ENCODE measurements around the gene ZNF831.

ZNF831 gene

GRCh38 chr20:59120491-59120890, 43.1 kb upstream of the ZNF831 start:
- Histone ChIP-seq H3K4me2 (ENCODE audit: low read length) (peak overlapping the region; percentile 94), H3F3A (ENCODE audit: control insufficient read depth, insufficient read depth) (peaks cover 20% of the 10 kb centered on the region), H3K79me2 (ENCODE audit: control insufficient read depth, low read length) (peaks cover 21% of the 10 kb centered on the region), H3K9me2 (replicated peaks; ENCODE audit: control insufficient read depth, low read length) (no peaks in the 10 kb centered on the region), H3K9me3 (ENCODE audit: control insufficient read depth, insufficient read depth, low read length) (peaks cover 7% of the 10 kb centered on the region), H3K4me1 (ENCODE audit: control insufficient read depth, low read length) (peaks cover 79% of the 10 kb centered on the region), H3K27me3 (ENCODE audit: control insufficient read depth, low read length) (no peaks in the 10 kb centered on the region), H4K20me1 (ENCODE audit: control insufficient read depth, insufficient read depth, low read depth, low read length) (no peaks in the 10 kb centered on the region), H3K27ac (ENCODE audit: low read depth, low read length) (peak overlapping the region; percentile 87), H3K36me3 (ENCODE audit: control insufficient read depth, low read length) (peaks cover 9% of the 10 kb centered on the region), H3K4me3 (ENCODE audit: low read length) (peak overlapping the region; percentile 87)
- no peak for TF ChIP-seq EZH2phosphoT487 (IDR thresholded peaks at IDR 0.05; ENCODE audit: borderline replicate concordance, low read length)
- TF ChIP-seq, protein P1, sequence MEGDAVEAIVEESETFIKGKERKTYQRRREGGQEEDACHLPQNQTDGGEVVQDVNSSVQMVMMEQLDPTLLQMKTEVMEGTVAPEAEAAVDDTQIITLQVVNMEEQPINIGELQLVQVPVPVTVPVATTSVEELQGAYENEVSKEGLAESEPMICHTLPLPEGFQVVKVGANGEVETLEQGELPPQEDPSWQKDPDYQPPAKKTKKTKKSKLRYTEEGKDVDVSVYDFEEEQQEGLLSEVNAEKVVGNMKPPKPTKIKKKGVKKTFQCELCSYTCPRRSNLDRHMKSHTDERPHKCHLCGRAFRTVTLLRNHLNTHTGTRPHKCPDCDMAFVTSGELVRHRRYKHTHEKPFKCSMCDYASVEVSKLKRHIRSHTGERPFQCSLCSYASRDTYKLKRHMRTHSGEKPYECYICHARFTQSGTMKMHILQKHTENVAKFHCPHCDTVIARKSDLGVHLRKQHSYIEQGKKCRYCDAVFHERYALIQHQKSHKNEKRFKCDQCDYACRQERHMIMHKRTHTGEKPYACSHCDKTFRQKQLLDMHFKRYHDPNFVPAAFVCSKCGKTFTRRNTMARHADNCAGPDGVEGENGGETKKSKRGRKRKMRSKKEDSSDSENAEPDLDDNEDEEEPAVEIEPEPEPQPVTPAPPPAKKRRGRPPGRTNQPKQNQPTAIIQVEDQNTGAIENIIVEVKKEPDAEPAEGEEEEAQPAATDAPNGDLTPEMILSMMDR (IDR thresholded peaks at IDR 0.05; ENCODE audit: low read depth, low read length, poor library complexity, severe bottlenecking) = no peak

DNA sequence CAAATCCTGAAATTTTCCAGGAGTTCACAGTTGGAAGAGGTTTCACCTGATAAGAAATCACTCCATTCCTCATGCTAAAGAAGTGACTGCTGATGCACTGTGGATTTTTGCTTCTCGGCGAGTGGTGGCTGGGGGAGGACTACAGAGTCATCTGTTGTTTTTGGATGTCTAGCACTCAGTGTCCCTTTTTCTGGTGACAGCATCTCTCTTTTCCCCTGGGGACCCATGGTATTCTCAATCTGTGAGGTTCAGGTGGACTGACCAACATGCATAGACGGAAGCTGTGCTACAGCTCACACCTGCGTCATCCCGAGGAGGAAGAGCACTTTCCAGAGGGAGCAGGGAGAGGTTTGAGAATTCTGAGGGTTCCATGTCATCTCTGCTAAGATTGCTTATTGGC, 42.7 kb upstream of the ZNF831 start:
- H3K27me3 ChIP-seq (ENCODE audit: control insufficient read depth, low read length) = no peaks in the 10 kb centered on the region

GRCh38 chr20:59121714-59122565, 41.7 kb upstream of the ZNF831 start:
- Histone ChIP-seq H3K4me3 (ENCODE audit: low read length) (peak overlapping the region; percentile 87), H3K9me2 (replicated peaks; ENCODE audit: control insufficient read depth, low read length) (no peaks in the 10 kb centered on the region), H4K20me1 (ENCODE audit: control insufficient read depth, insufficient read depth, low read depth, low read length) (no peaks in the 10 kb centered on the region), H3K27ac (ENCODE audit: low read depth, low read length) (peak overlapping the region; percentile 87), H3K27me3 (ENCODE audit: control insufficient read depth, low read length) (no peaks in the 10 kb centered on the region), H3K79me2 (ENCODE audit: control insufficient read depth, low read length) (peaks cover 35% of the 10 kb centered on the region), H3K9me3 (ENCODE audit: control insufficient read depth, insufficient read depth, low read length) (peaks cover 7% of the 10 kb centered on the region), H3K4me1 (ENCODE audit: control insufficient read depth, low read length) (peaks cover 93% of the 10 kb centered on the region), H3K36me3 (ENCODE audit: control insufficient read depth, low read length) (peaks cover 9% of the 10 kb centered on the region), H3K4me2 (ENCODE audit: low read length) (peak overlapping the region; percentile 94), H3F3A (ENCODE audit: control insufficient read depth, insufficient read depth) (peaks cover 20% of the 10 kb centered on the region)
- TF ChIP-seq, protein P1 (IDR thresholded peaks at IDR 0.05; ENCODE audit: low read depth, low read length, poor library complexity, severe bottlenecking) = no peak
- no peak for TF ChIP-seq EZH2phosphoT487 (IDR thresholded peaks at IDR 0.05; ENCODE audit: borderline replicate concordance, low read length)

More for the DNA sequence above, 42.7 kb upstream of the ZNF831 start:
- peaks cover 20% of the 10 kb centered on the region for H3F3A ChIP-seq (ENCODE audit: control insufficient read depth, insufficient read depth)
- peak overlapping the region; percentile 87 for H3K4me3 ChIP-seq (ENCODE audit: low read length)
- no peaks in the 10 kb centered on the region for H4K20me1 ChIP-seq (ENCODE audit: control insufficient read depth, insufficient read depth, low read depth, low read length)
- peaks cover 25% of the 10 kb centered on the region for H3K79me2 ChIP-seq (ENCODE audit: control insufficient read depth, low read length)
- H3K27ac ChIP-seq (ENCODE audit: low read depth, low read length) = peak overlapping the region; percentile 87
- TF ChIP-seq, protein P1 (IDR thresholded peaks at IDR 0.05; ENCODE audit: low read depth, low read length, poor library complexity, severe bottlenecking) = no peak
- TF ChIP-seq EZH2phosphoT487 (IDR thresholded peaks at IDR 0.05; ENCODE audit: borderline replicate concordance, low read length) = no peak
- peaks cover 7% of the 10 kb centered on the region for H3K9me3 ChIP-seq (ENCODE audit: control insufficient read depth, insufficient read depth, low read length)
- H3K4me2 ChIP-seq (ENCODE audit: low read length) = peak overlapping the region; percentile 94
- no peaks in the 10 kb centered on the region for H3K9me2 ChIP-seq (replicated peaks; ENCODE audit: control insufficient read depth, low read length)
- peaks cover 83% of the 10 kb centered on the region for H3K4me1 ChIP-seq (ENCODE audit: control insufficient read depth, low read length)
- H3K36me3 ChIP-seq (ENCODE audit: control insufficient read depth, low read length) = peaks cover 9% of the 10 kb centered on the region
